Activated B cell treated with CpG ODN at 0.5 μM for 24 hours (primary cell): ENCODE results near the gene GPR155. TPM values are rescaled to one million over a fixed set of nuclear protein-coding genes. Genes with fewer than 3 reads are reported as not detected.

Source experiments
- ATAC-seq: fragments of 200-7000 bp; cut with Tn5 transposase; one replicate; pipeline ENCODE4 v1.10.0; 2021; ENCODE audit warnings: low read depth, mild to moderate bottlenecking, moderate library complexity
- CTCF ChIA-PET: fragments of 350-600 bp; sonication (Branson Sonifier 250); formaldehyde crosslinking; loops from one replicate; lab custom pipeline; 2021; ENCODE audit warnings: antibody characterized with exemption; lab: Charles Lee
- POLR2A ChIA-PET: fragments of 350-600 bp; sonication (Branson Sonifier 250); formaldehyde crosslinking; loops from one replicate; lab custom pipeline; 2021; ENCODE audit warnings: antibody characterized with exemption; lab: Charles Lee
- DNase-seq: peaks from one replicate; pipeline ENCODE4 v3.0.0; 2022
- H3K27ac Mint-ChIP-seq: one replicate; pipeline ENCODE4 v1.8.0; 2020; ENCODE audit warnings: mixed read lengths
- H3K27me3 Mint-ChIP-seq: one replicate; pipeline ENCODE4 v1.8.0; 2021; ENCODE audit warnings: mixed read lengths
- H3K36me3 Mint-ChIP-seq: one replicate; pipeline ENCODE4 v1.8.0; 2021; ENCODE audit warnings: low read depth, mixed read lengths
- H3K4me1 Mint-ChIP-seq: one replicate; pipeline ENCODE4 v1.8.0; 2021; ENCODE audit warnings: mixed read lengths
- H3K4me3 Mint-ChIP-seq: one replicate; pipeline ENCODE4 v1.8.0; 2020; ENCODE audit warnings: mild to moderate bottlenecking, mixed read lengths
- H3K9me3 Mint-ChIP-seq: one replicate; pipeline ENCODE4 v1.8.0; 2020; ENCODE audit warnings: mixed read lengths
- intact Hi-C: fragments of 100-400 bp; cut with micrococcal nuclease; formaldehyde crosslinking; loops from one replicate; pipeline ENCODE4 v1.15.1; 2024
- total RNA-seq: library from RNA; stranded (reverse); gene quantifications from 2 replicates; pipeline ENCODE4 v1.2.3, GENCODE V29; 2022
- TF ChIP-seq, protein P1 (sequence below): fragments of 200-600 bp; IDR thresholded peaks from one replicate; pipeline ENCODE4 v1.8.0; 2022; ENCODE audit warnings: antibody characterized with exemption, mild to moderate bottlenecking

The GPR155 gene
- total RNA-seq, 1 donor from 2014 or later, result 2.8 TPM

DNA sequence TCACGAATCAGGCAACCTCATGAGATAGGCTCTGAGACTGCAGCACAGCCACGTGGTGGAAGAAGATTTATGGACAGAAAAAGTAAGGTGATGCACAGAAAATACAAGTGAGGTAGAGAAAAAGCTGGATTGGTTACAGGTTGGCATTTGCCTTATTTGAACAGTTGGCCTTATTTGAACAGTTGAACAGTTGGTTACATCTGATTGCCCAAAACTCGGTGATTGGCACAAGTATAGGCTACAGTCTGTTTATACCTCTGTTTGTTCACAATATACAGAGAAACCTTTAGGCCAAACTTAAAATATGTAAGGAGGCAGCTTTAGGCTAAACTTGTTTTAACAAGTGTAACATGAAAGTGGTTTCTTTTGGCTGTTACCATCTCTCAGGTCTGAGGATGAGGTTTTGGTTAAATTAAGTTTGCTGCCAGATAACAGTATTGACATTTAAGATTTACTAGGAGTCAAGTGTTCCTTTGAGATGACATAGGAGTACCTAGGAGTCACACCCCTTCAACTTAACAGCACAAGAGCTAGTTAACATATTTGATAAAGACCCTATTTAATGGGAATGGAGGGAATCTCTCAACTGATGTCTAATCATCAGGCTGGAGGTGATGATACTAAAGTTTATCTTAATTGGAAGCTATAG lies 16.5 kb upstream of the GPR155 start:
- ChIA-PET POLR2A (interaction anchor here (1.0 kb wide), 1 partner anchor 10 kb away, joined by 4 read pairs; no protein-coding TSS in a partner anchor), CTCF (interaction anchor here (1.5 kb wide), 1 partner anchor 40 kb away, joined by 4 read pairs; no protein-coding TSS in a partner anchor)
- no peaks in the 10 kb centered on the region for H3K9me3 Mint-ChIP-seq
- H3K4me1 Mint-ChIP-seq, result no peaks in the 10 kb centered on the region
- no peak overlapping the region for H3K4me3 Mint-ChIP-seq
- no peaks in the 10 kb centered on the region for H3K27me3 Mint-ChIP-seq
- no peak overlapping the region for H3K27ac Mint-ChIP-seq
- TF ChIP-seq, protein P1, sequence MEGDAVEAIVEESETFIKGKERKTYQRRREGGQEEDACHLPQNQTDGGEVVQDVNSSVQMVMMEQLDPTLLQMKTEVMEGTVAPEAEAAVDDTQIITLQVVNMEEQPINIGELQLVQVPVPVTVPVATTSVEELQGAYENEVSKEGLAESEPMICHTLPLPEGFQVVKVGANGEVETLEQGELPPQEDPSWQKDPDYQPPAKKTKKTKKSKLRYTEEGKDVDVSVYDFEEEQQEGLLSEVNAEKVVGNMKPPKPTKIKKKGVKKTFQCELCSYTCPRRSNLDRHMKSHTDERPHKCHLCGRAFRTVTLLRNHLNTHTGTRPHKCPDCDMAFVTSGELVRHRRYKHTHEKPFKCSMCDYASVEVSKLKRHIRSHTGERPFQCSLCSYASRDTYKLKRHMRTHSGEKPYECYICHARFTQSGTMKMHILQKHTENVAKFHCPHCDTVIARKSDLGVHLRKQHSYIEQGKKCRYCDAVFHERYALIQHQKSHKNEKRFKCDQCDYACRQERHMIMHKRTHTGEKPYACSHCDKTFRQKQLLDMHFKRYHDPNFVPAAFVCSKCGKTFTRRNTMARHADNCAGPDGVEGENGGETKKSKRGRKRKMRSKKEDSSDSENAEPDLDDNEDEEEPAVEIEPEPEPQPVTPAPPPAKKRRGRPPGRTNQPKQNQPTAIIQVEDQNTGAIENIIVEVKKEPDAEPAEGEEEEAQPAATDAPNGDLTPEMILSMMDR, result no peak
- H3K36me3 Mint-ChIP-seq, result no peaks in the 10 kb centered on the region
- intact Hi-C loops, result no loop called here
- ATAC-seq (no peak), DNase-seq (no peak)

DNA sequence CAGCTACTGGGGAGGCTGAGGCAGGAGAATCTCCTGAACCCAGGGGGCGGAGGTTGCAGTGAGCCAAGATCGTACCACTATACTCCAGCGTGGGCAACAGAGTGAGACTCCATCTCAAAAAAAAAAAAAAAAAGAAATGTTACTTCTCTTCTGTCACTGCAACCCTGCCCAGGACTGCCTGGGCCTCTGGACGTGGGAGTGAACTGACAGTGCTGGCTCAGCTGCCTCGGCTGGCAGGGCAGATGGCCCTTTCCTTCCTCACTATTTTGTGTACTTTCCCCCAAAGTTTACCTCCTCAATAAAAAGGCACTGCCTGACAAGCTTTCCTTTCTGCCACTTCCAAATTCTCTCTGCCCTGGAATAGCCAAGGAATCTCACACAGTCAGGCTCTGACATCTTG lies 12.5 kb upstream of the GPR155 start:
- no peaks in the 10 kb centered on the region for H3K36me3 Mint-ChIP-seq
- H3K9me3 Mint-ChIP-seq, result no peaks in the 10 kb centered on the region
- no peak for DNase-seq
- ChIA-PET POLR2A (no interaction called here), CTCF (no interaction called here)
- H3K4me1 Mint-ChIP-seq, result peaks cover 4% of the 10 kb centered on the region
- H3K4me3 Mint-ChIP-seq, result no peak overlapping the region
- intact Hi-C loops, result no loop called here
- no peaks in the 10 kb centered on the region for H3K27me3 Mint-ChIP-seq
- TF ChIP-seq, protein P1, result no peak
- no peak for ATAC-seq
- H3K27ac Mint-ChIP-seq, result no peak overlapping the region

DNA sequence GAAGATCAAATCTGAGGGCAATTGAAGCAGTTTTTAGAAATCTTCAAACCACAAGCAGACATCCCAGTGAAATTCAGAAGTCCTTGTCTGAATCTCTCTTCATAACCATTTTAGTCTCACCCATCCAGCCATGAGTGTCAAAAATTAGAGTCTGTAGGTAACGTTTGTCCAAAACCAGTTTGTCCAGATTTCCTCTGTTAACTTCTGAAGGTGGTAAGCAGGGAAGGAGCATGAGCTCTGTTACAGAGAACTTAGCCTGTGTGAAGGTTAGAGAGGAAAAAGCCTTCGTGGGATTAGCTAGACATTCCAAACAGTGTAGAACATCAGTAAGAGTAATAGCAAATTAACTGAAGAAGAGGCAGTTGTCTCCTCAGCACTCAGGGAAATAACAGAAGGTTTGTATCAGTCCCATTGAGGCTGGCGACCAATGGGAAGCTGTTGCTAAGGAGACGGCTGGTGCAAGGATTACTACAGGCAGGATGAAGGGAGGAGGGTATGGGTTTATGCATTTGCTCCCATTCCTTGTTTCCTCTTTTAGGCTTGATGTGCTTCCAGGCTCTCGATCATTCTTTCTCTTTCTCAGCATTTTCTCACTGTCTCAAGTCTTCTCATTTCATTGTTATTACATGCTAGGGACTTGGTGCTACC lies 8.7 kb upstream of the GPR155 start:
- ChIA-PET POLR2A (interaction anchor here (0.8 to 1.4 kb wide), 2 partner anchors 10 to 105 kb away, joined by 3 to 8 read pairs; no protein-coding TSS in a partner anchor), CTCF (interaction anchor here (0.6 kb wide), 1 partner anchor 27 kb away, joined by 3 read pairs; no protein-coding TSS in a partner anchor)
- Mint-ChIP-seq H3K27me3 (no peaks in the 10 kb centered on the region), H3K36me3 (no peaks in the 10 kb centered on the region), H3K9me3 (no peaks in the 10 kb centered on the region), H3K4me3 (no peak overlapping the region), H3K27ac (no peak overlapping the region), H3K4me1 (peaks cover 34% of the 10 kb centered on the region)
- DNase-seq (no peak), ATAC-seq (no peak)
- TF ChIP-seq, protein P1, result no peak
- intact Hi-C loops, result no loop called here

DNA sequence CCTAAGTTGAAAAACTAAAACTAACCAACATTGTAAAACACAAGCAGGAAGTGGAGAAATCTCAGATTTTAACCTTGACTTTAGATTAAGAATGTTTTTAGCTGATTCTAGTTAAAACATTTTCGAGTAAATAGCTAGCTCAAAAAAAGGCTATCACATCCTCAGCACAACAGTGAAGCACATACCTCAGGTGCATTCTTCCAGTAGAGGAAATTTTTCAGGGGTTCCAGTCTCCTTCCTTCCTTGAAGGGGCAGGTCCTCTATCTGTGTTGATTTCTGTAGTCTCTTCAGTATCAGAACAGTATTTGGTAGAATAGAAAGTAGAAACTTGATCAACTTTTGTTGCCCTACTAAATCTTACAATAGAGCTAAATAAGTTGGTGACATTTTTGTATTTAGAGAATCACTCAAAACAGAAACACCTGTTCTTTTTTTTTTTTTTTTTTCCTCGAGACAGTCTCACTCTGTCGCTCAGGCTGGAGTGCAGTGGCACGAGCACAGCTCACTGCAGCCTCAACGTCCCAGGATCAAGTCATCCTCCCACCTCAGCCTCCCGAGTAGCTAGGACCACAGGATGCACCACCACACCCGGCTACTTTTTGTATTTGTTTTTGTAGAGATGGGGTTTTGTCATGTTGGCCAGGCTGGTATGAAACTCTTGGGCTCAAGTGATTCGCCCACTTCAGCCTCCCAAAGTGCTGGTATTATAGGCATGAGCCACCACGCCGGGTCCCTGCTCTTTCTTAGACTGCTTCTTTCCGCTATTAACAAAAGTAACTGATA lies 6.9 kb upstream of the GPR155 start:
- ATAC-seq (peak; percentile 23), DNase-seq (no peak)
- H3K4me3 Mint-ChIP-seq, result peak overlapping the region; percentile 73
- no peaks in the 10 kb centered on the region for H3K27me3 Mint-ChIP-seq
- H3K36me3 Mint-ChIP-seq, result no peaks in the 10 kb centered on the region
- peak overlapping the region; percentile 97 for H3K27ac Mint-ChIP-seq
- H3K9me3 Mint-ChIP-seq, result no peaks in the 10 kb centered on the region
- peaks cover 48% of the 10 kb centered on the region for H3K4me1 Mint-ChIP-seq
- CTCF ChIA-PET, result interaction anchor here (0.7 to 1.2 kb wide), 5 partner anchors 30 to 194 kb away, joined by 3 to 4 read pairs (median 3); no protein-coding TSS in a partner anchor
- intact Hi-C loops, result loop anchor here (1.0 to 2.0 kb wide), 2 partner anchors 7 to 23 kb away; no protein-coding TSS in a partner anchor
- TF ChIP-seq, protein P1, result no peak
- POLR2A ChIA-PET, result interaction anchor here (0.6 to 2.6 kb wide), 17 partner anchors 10 to 675 kb away, joined by 3 to 13 read pairs (median 4); partner anchors contain the start of genes SCRN3 and WIPF1
